HCT116 (cell line): ENCODE measurements around the gene KRT73. TPM values are rescaled to one million over a fixed set of nuclear protein-coding genes. Genes with fewer than 3 reads are reported as not detected.

Source experiments
- ATAC-seq: fragments of 200-7000 bp; cut with Tn5 transposase; 2 replicates; pipeline ENCODE4 v1.9.1; 2020; ENCODE audit warnings: mild to moderate bottlenecking, moderate library complexity
- BruUV-seq: library from RNA; stranded (reverse); fragments of 400-500 nt; replicated peaks from 2 replicates; lab custom pipeline; 2021; lab: Mats Ljungman, UMichigan
- CTCF ChIA-PET: fragments of 300-600 bp; sonication (Branson Sonifier 250); formaldehyde crosslinking; loops from one replicate; lab custom pipeline; 2021; ENCODE audit warnings: antibody characterized with exemption; lab: Charles Lee
- POLR2A ChIA-PET: fragments of 300-600, 350-600 bp; sonication (Branson Sonifier 250); formaldehyde crosslinking; loops from one replicate; lab custom pipeline; 2021; ENCODE audit warnings: antibody characterized with exemption; lab: Charles Lee
- RAD21 ChIA-PET, 2 experiments: fragments of 300-600 bp; sonication (Branson Sonifier 250); formaldehyde crosslinking; loops; one replicate each; lab custom pipeline; 2023; ENCODE audit warnings: low total read pairs in 2 of 2; ENCODE audit not compliant: uncharacterized antibody in 2 of 2, unreplicated experiment in 2 of 2, low non-redundant PET in 1 of 2; lab: Charles Lee
- DNase-seq: peaks from one replicate; pipeline ENCODE4 v3.0.0-alpha.2; 2010; ENCODE audit warnings: low read depth, low spot score
- H2AFZ ChIP-seq: fragments of 200-600 bp; shearing (Covaris generic), sonication (generic); 2 replicates; pipeline ENCODE4 v1.6.1; 2017; ENCODE audit warnings: low read depth, mixed run types, mixed read lengths, antibody characterized with exemption, low read length; ENCODE audit not compliant: poor library complexity, severe bottlenecking
- H3K27ac ChIP-seq: 2 replicates; pipeline ENCODE4 v1.5.1; 2012; ENCODE audit warnings: low read depth, low read length
- H3K27me3 ChIP-seq: fragments of 200-600 bp; sonication (generic); 2 replicates; pipeline ENCODE4 v1.6.1; 2016; ENCODE audit warnings: mixed run types, low read length, mixed read lengths; ENCODE audit not compliant: insufficient read depth
- H3K36me3 ChIP-seq, 2 experiments: fragments of 200-500 bp in 1 of 2; fragments of 200-600 bp in 1 of 2; sonication (Bioruptor generic) in 1 of 2; sonication (generic) in 1 of 2; 2 replicates each; pipeline versions ENCODE4 v1.5.1 to v1.6.1; 2014 to 2016; ENCODE audit warnings: low read length in 2 of 2, inconsistent platforms in 1 of 2, mixed read lengths in 1 of 2, mixed run types in 1 of 2; ENCODE audit not compliant: insufficient read depth in 2 of 2, control insufficient read depth in 1 of 2
- H3K4me1 ChIP-seq, 2 experiments: fragments of 200-600 bp in 1 of 2; sonication (generic) in 1 of 2; 2 replicates each; pipeline versions ENCODE4 v1.5.1 to v1.6.1; 2012 to 2017; ENCODE audit warnings: low read length in 2 of 2, inconsistent platforms in 1 of 2, mild to moderate bottlenecking in 1 of 2, mixed read lengths in 1 of 2, mixed run types in 1 of 2, moderate library complexity in 1 of 2; ENCODE audit not compliant: insufficient read depth in 2 of 2, control insufficient read depth in 1 of 2
- H3K4me2 ChIP-seq: fragments of 200-600 bp; sonication (generic); 2 replicates; pipeline ENCODE4 v1.6.1; 2017; ENCODE audit warnings: mixed run types, low read length, mixed read lengths
- H3K4me3 ChIP-seq, 2 experiments: fragments of 200-600 bp in 1 of 2; sonication (generic) in 1 of 2; replicated peaks in 1 of 2; 2 replicates each; pipeline ENCODE4 v1.5.1; 2011 to 2016; ENCODE audit warnings: low read length in 2 of 2, control low read depth in 1 of 2, low read depth in 1 of 2, mild to moderate bottlenecking in 1 of 2, mixed read lengths in 1 of 2, mixed run types in 1 of 2
- H3K79me2 ChIP-seq: fragments of 200-600 bp; sonication (generic); 2 replicates; pipeline ENCODE4 v1.6.1; 2017; ENCODE audit warnings: mild to moderate bottlenecking, mixed run types, low read length, moderate library complexity, mixed read lengths; ENCODE audit not compliant: insufficient read depth
- H3K9ac ChIP-seq: fragments of 200-600 bp; sonication (generic); 2 replicates; pipeline ENCODE4 v1.6.1; 2016; ENCODE audit warnings: low read length, mixed read lengths
- H3K9me2 ChIP-seq: fragments of 200-600 bp; sonication (generic), shearing (Covaris generic); 2 replicates; pipeline ENCODE4 v1.6.1; 2017; ENCODE audit warnings: mixed run types, mild to moderate bottlenecking, moderate library complexity; ENCODE audit not compliant: insufficient read depth
- H3K9me3 ChIP-seq, 2 experiments: fragments of 200-500 bp in 1 of 2; fragments of 200-600 bp in 1 of 2; sonication (Bioruptor generic) in 1 of 2; sonication (generic) in 1 of 2; 2 replicates each; pipeline ENCODE4 v1.6.1; 2014 to 2017; ENCODE audit warnings: low read length in 2 of 2, mixed read lengths in 2 of 2, inconsistent platforms in 1 of 2, low read depth in 1 of 2, mild to moderate bottlenecking in 1 of 2, mixed run types in 1 of 2, moderate library complexity in 1 of 2; ENCODE audit not compliant: control insufficient read depth in 1 of 2, insufficient read depth in 1 of 2
- H4K20me1 ChIP-seq: fragments of 200-600 bp; sonication (generic), shearing (Covaris generic); 2 replicates; pipeline ENCODE4 v1.6.1; 2017; ENCODE audit warnings: mixed run types, mild to moderate bottlenecking, moderate library complexity; ENCODE audit not compliant: insufficient read depth
- ELF1 ChIP-seq: IDR thresholded peaks from 2 replicates; pipeline ENCODE4 v1.6.1; 2012; ENCODE audit warnings: low read depth, borderline replicate concordance
- EZH2 ChIP-seq: fragments of 200-600 bp; sonication (generic); IDR thresholded peaks from 2 replicates; pipeline ENCODE4 v1.6.1; 2017; ENCODE audit warnings: antibody characterized with exemption, mixed run types
- EZH2phosphoT487 ChIP-seq: fragments of 200-600 bp; IDR thresholded peaks from 2 replicates; pipeline ENCODE4 v1.6.1; 2018; ENCODE audit warnings: antibody characterized with exemption, borderline replicate concordance
- FOSL1 ChIP-seq: IDR thresholded peaks from 2 replicates; pipeline ENCODE4 v1.6.1; 2012; ENCODE audit warnings: low read depth
- POLR2A ChIP-seq: IDR thresholded peaks from 2 replicates; pipeline ENCODE4 v1.7.0; 2011; ENCODE audit warnings: borderline replicate concordance; ENCODE audit not compliant: insufficient read depth, insufficient read length; ENCODE audit errors: extremely low read depth
- RAD21 ChIP-seq: IDR thresholded peaks from 2 replicates; pipeline ENCODE4 v1.6.1; 2012; ENCODE audit warnings: low read depth, mild to moderate bottlenecking
- REST ChIP-seq: IDR thresholded peaks from 2 replicates; pipeline ENCODE4 v1.6.1; 2012; ENCODE audit warnings: low read depth
- SRF ChIP-seq: IDR thresholded peaks from 2 replicates; pipeline ENCODE4 v1.6.1; 2012; ENCODE audit warnings: low read depth
- YY1 ChIP-seq: IDR thresholded peaks from 2 replicates; pipeline ENCODE4 v1.6.1; 2011; ENCODE audit warnings: low read length, low read depth, moderate library complexity, mild to moderate bottlenecking; ENCODE audit not compliant: insufficient replicate concordance; ENCODE audit errors: extremely low read depth
- ZNF274 ChIP-seq: fragments of 200-500 bp; sonication (Bioruptor generic); IDR thresholded peaks from 2 replicates; pipeline ENCODE4 v1.6.1; 2014; ENCODE audit warnings: mild to moderate bottlenecking, low read depth, low read length, inconsistent platforms
- intact Hi-C: fragments of 100-400 bp; cut with micrococcal nuclease; formaldehyde crosslinking; loops from 2 replicates; pipeline ENCODE4 v1.10.0; 2022
- total RNA-seq: library from RNA; stranded (reverse); gene quantifications from one replicate; pipeline ENCODE4 v1.2.1, GENCODE V29; 2021; ENCODE audit not compliant: unreplicated experiment

The KRT73 gene
- total RNA-seq, 1 experiment from 2014 or later: not detected

GRCh38 chr12:52627395-52628110 lies 9.2 kb upstream of the KRT73 start:
- ChIA-PET POLR2A (no interaction called here), CTCF (no interaction called here), RAD21 (no interaction called here)
- DNase-seq: no peak
- Histone ChIP-seq H3K9me2 (no peaks in the 10 kb centered on the region), H3K9ac (no peak overlapping the region), H3K4me1 (no peaks in the 10 kb centered on the region), H3K79me2 (no peaks in the 10 kb centered on the region), H3K36me3 (no peaks in the 10 kb centered on the region), H4K20me1 (no peaks in the 10 kb centered on the region), H3K4me3 (no peak overlapping the region), H3K4me2 (no peak overlapping the region), H3K27me3 (no peaks in the 10 kb centered on the region), H2AFZ (no peak overlapping the region), H3K9me3 (no peaks in the 10 kb centered on the region; a peak in 1 of 4 replicates), H3K27ac (no peak overlapping the region)
- BruUV-seq: no TSS peak
- no peak for TF ChIP-seq RAD21
- TF ChIP-seq FOSL1: no peak
- no peak for TF ChIP-seq REST
- TF ChIP-seq SRF: no peak
- TF ChIP-seq YY1: no peak
- no peak for TF ChIP-seq EZH2
- TF ChIP-seq EZH2phosphoT487: no peak
- TF ChIP-seq ELF1: no peak
- no peak for TF ChIP-seq ZNF274
- TF ChIP-seq POLR2A: no peak
- intact Hi-C loops: no loop called here
- no peak for ATAC-seq
